GM19025 (cell line): ENCODE data around the gene RPS6KC1.
"Not testable (repeated sequence)": the region's sequence is repeated elsewhere in the genome, so short reads cannot be mapped to it uniquely, and the experiment has no call there.

Source experiments
- ATAC-seq: cut with Tn5 transposase; IDR thresholded peaks from one replicate; pipeline ENCODE4 v1.9.1; 2021; ENCODE audit warnings: mild to moderate bottlenecking, low read depth, moderate library complexity; ENCODE audit not compliant: unreplicated experiment

Gene RPS6KC1

DNA sequence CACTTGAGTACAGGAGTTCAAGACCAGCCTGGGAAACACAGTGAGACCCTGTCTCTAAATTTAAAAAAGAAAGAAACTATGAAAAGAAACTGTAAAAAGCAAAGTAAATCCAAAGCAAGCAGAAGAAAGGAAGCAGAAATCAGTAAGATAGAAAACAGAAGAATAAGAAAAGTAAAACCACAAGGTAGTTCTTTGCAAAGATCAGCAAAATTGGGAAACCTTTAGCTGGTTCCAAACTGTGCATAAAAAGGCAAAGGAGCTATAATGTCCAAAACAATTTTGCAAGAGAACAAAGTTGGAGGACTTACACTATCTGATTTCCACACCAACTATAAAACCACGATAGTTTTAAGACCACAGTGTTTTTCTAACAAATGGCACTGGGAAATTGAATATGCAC is 218.8 kb downstream of the RPS6KC1 start:
- ATAC-seq, result no peak

DNA sequence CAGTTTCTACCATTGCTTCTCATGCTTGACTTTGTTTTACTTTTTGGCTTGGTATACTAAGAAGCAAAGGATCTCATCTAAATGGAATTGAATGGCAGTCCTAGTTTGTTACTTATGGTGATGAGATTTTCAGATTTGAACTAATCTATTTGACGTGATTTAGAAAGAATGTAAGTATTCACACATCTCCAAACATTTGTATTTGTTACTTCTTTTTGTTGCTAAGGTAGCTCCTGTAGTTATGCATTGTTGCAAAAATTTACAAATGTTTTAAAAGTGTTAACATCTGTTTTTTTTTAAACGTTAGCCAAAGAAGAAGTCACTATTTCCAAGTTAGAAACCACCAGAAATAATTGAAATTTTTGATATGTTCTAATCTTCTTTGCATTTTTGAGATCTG is 222.5 kb downstream of the RPS6KC1 start:
- no peak for ATAC-seq

DNA sequence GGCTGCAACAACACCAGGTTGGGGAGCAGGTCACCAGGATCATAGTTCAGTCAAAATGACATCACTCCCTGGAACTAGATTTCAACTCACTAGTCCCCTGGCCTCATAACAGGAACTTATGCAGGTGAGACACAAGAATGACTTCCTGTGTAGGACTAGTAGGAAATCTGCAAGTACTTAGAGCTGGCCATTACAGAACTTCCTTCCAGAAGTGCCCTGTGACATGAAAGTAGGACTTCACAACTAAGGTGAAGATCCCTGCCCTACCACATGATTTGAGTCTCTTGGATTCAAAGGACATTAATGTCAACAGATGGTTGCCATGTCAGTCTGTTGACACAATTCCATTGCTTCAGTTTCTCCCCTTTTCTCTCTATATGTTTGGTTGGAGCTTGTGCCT is 223.1 kb downstream of the RPS6KC1 start:
- no peak for ATAC-seq

DNA sequence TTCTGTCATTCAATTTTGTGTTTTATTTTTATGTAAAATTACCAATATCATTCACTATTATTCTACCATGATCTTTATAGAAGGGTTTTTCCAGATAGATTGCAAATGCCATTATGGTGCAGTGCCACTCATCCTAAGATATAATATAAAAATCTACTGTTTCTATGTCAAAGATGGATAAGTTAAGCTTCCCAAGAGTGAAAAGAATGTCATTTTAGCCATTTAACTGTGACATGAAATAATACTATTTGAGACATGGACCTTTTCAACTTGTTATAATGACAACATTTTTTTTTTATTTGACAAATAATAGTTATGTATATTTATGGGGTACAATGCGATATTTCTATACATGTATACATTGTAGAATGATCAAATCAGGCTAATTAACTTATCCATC is 224.3 kb downstream of the RPS6KC1 start:
- ATAC-seq, result no peak

DNA sequence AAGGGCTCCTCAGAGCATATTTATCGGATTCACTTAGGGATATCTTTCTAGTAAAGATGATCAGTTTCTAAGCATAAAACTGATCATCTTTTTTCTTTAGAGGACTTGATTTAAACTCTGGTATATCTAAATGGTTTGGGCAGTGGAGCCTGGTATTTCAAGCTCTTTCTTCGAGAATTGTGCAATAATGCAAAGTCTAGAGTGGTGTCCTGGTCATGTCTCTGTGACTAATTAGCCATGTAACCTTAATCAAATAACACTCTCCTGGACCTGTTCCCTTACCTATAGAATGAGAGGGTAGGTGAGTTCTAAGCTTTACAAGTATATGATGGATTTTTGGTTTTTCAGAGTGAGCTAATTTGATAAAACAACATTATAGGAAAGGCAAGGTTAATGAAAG is 225.2 kb downstream of the RPS6KC1 start:
- no peak for ATAC-seq

DNA sequence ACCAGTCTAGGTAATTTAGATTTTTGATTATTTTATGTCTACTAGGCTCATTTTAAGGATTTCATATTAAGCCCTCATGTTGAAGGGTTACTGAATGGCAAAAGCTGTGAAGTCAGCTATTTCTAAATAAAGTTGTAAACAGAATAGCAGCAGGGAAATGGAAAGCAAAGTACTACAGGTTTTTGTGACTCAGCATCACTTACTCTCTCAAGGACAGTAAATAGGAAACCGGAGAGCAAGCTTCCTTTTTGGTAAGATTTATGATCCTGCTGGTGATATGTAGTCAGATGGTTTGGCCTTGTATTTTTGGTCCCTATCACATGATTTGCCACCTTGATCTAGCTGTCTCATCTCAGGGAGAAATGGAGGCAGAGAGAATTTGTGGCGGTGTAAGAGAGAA is 226.0 kb downstream of the RPS6KC1 start:
- no peak for ATAC-seq

DNA sequence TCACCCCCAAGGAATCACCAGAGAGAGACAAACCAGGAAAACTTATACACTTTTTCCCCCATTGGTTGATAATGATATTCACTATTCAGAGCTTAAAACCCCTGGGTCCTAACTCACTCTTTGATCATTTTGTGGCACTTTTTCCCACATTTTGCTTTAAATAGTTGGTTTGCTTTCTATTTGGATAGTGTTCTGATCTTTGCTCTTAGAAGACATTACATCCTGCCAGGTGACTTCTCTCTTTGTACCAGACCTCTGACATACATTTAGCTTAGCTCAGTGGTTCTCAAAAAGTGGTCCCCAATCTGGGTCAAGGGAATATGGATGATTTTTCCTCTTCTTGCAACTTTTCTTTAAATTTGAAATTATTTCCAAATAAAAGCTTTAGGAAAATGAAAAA is 228.4 kb downstream of the RPS6KC1 start:
- no peak for ATAC-seq

DNA sequence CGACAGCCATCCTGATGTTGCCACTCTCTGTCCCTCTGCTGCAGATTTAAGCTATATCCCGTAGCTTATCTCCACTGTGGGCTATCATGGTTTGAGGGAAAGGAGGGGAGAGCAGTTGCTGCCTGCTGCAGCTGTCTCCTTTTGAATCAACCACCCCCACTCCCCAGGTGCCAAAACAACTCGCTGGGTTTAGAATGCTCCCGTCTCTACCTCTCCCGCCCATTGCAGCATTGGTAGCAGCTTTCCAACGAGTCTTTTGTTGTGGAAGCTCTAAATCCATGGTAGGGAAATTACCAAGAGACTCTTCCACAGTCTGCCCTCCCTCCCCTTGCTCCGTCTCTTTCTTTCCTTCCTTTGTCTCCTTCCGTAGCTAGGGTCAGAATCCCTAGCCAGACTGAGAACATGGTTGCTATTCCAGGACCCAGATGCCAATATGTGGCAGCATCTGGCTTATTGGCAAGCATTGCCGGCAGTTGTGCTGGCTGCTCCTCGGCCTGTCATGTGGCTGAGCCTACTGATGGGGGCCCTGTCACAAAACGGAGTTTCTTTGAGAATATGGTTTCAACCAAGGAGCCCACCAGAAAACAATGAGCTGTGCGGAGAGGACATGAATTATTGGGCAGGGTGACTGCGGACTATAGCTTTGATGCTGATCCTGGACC is 230.7 kb downstream of the RPS6KC1 start:
- no peak for ATAC-seq

DNA sequence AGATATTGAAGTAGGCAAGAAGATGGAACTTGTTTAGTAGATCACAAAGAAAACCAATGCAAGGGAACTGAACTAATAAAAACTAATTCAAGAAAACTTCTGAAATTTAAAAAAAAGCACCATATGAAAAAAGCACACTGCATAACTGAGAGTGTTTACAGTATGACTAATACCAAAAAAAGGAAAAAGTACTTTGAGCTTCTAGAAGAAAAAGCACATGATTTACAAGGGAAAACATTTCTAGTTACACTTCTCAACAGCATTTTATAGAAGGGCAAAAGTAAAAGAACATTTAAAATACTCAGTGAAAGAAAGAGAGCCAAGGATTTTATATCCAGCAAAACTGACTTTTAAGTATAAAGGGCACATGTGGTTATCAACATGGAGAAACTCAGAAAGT is 233.6 kb downstream of the RPS6KC1 start:
- ATAC-seq, result no peak

DNA sequence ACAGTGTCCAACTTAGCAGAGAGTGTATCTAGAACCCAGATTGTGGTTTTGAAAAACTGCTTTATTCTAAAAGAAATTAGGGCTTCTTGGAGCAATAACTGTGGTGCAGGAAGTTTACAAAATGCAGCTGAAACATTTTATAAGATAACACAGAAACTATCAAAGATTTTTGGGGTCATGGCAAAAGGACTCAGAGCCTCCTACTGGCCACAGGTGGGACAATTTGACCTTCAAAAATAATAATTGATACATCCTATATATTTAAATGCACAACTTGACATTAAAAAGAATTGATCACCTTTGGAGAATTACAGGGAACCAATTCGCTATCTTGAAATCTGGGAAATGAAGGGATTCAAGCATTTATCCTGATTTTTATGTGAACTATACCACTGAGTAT is 235.2 kb downstream of the RPS6KC1 start:
- no peak for ATAC-seq

DNA sequence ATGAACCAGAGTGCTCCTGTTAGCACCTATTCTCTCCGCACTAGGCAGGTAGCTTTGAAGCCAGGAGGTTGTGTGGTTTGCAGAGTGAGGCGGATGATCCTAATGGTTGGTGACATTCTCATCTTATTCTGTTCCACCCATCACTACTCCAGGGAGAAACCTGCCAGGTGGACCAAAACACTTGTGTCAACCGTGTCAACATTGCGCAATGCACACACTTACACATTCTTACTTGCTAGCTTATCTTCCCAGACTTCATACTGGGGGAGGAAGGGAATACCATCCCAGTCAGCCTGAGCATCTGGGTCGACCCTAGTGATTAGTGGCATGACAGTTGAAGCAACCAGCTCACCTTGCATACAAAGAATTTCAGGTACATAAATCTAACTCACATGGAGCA is 236.9 kb downstream of the RPS6KC1 start:
- no peak for ATAC-seq

DNA sequence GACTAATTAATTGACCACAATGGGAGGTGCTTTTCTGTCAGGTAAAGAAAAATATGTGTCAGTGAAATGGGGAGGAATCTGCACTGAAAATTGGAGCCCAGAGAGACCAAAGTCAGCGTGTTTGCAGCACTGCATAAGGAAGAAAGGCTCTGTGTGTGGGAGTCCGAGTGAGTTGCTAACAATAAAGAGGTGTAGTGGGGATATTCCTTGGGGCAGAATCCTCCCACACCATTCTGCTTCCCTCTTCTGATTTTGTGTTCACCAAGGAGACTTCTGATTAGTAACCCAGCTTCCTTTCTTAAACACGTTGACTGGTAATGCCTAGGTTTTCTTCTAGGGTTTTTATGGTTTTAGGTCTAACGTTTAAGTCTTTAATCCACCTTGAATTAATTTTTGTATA is 240.5 kb downstream of the RPS6KC1 start:
- ATAC-seq, result no peak

DNA sequence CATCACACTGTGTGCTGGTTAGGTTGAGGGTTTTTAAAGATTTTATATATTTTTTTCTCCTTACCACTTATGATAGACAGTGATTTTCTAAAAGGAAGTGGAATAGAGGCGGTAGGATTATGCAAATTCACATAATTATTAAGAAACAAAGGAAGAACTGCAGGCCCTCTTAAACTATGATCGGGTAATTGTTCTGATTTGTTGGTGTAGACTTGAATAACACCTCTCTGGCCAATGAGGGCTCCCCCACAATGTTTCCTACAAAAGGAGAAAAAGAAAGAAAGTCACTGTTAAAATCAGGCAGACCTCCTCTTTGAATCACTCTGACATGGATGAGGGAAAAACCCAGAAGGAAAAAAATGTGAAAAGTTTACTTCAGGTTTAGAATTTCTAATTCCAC is 241.6 kb downstream of the RPS6KC1 start:
- no peak for ATAC-seq

DNA sequence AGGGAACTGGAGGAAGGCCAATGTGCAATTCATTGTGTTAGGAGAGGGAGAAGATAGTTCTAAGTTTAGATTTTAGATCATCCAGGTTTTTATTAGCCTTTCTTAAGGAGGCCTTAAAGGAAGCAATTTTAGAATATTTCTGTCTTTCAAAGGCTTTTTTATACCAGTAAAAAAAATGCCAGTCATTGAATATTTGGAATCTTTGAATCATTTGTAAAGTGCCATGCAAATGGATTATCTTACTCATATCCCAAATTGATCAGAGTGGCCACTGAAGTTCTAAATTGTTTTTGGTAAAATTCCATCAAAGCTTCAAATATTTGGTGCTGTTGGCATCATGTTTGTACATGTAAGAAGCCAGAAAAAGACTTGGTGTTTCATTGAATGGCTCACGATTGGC is 244.8 kb downstream of the RPS6KC1 start:
- ATAC-seq, result no peak

DNA sequence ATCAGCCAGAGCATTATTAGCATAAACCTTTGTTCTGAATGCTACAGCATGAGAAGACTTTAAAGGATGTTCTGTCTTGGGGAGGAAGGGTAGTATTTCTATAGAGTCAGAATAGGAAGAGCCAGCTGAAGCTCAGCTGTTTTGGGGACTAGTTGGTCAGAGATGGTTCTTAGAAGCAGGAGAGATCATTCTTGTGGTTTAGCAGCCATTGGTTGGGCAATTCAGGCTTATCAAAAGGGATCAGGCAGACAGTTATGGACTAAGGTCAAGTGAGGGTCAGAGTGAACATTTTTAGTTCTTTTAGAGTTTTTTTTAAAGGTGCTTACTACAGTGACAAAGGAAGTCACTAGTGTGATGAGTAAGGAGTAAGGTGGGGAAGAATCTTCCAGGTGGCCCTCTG is 245.5 kb downstream of the RPS6KC1 start:
- ATAC-seq, result no peak

DNA sequence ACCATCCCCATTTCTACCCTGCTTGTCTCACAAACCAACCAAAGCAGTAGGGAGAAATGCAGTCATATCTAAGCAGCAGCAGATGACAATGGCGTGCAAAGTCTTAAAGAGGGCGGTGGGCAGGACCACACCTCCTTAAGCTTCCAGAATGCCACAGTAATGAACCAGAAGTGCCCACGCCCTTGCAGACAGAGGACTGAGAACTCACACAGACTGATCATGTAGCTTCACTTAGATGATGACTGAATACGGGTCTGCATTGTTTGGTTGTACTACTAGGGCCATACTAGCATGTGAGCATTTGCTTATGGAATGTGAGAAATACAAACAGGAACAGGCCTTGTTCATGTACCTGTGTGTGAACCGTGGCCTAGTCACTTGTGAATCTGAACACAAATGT is 246.0 kb downstream of the RPS6KC1 start:
- ATAC-seq, result no peak

DNA sequence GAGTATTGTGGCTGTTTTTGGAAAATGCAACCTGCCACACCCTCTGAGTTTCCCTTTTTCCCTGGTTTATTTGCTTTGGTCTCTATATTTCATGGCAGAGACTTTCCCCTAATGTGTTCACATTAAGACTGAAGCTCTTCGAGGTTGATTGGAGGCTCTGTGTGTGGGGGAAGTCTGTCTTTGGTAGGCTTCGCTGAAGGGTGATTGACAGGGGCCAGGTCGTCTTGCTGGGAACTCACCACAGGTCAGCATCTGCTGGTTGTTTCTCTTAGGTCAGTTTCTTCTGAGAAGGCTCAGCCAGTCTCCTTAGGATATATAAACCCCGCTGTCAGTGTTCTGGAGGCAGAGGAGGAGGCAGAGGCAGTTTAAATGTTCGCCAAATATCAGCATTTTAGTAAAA is 249.4 kb downstream of the RPS6KC1 start:
- no peak for ATAC-seq

DNA sequence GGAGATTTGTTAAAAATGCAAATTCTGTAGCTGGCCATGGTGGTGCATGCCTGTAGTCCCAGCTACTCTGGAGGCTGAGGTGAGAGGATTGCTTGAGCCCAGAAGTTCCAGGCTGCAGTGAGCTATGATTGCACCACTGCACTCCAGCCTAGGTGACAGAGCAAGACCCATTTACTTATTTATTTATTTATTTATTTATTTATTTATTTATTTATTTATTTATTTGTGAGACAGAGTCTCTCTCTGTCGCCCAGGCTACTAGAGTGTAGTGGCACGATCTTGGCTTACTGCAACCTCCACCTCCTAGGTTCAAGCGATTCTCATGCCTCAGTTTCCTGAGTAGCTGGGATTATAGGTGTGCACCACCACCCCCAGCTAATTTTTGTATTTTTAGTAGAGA is 250.5 kb downstream of the RPS6KC1 start:
- not testable (repeated sequence) for ATAC-seq

DNA sequence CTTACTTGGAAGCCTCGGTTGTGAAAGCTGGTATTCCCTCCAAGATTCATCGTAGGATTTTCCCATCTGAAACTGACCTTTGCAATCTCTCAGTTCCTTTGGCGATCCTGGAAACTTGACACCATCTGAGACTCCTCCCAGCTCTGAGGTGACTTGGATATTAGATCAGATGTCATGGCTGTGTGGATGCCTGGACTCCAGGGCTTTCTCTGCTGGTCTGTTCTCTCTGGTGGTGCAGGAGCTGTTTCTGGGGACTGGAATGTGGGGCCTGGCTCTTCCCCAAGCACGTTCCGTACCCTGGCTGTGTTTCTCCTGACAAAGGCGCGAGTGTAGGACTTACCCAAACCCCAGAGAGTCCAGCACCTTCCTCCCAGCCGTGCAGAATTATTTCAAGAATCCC is 252.2 kb downstream of the RPS6KC1 start:
- no peak for ATAC-seq

DNA sequence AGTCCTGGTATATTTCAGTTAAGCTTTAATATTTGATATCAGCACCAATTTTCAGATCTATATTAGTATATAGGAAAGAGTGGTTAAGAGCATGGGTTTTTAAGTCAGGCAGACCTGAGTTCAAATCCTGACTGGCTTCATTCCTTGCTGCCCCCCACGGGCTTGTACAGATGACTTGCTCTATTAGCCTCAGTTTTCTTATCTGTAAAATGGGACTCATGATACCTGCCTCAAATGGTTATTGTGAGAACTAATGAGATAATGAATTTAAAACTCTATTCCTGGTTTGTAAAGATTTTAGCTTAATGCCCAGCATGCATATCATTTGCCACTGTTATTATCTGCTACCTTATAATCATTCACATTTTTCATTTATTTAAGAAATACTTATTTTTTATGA is 264.5 kb downstream of the RPS6KC1 start:
- no peak for ATAC-seq

DNA sequence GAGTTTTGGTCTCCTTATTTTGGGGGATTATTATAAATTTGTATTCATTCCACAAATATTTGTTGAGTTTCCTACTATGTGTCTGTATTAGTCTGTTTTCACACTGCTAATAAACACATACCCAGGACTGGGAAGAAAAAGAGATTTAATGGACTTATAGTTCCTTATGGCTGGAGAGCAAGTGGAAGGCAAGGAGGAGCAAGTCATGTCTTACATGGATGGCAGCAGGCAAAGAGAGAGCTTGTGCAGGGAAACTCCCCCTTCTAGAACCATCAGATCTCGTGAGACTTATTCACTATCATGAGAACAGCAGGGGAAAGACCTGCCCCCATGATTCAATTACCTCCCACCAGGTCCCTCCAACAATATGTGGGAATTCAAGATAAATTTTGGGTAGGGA is 267.4 kb downstream of the RPS6KC1 start:
- not testable (repeated sequence) for ATAC-seq

DNA sequence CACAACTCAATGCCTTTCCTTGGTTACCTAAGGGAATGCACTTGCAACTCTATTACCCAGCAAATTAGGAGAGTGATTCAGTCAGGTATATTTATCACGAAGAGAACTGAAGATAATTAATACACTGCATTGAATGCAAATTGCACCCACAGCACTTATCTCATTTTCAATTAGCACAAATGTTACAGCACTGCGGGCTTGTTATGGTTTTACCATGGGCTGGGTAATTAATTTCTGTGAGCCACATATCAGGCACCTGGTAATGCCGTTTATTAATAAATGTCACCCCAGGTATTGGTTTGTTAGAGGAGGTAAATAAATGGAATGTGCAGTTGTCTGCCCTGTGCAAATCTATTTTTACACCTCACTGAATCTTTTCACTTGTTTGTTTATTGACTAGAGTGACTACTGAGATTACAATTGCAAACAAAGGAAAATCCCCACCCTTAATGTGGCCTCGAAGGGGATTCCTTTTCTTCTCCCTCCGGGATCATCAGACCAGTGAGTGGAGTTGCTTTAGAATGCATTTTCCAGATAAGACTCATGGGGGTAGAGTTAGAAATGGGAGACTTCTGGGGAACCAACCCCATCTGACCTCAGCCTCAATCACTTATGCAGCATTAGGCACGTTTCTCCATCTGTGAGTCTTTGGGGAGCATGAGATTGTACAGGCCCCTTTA is 269.3 kb downstream of the RPS6KC1 start:
- no peak for ATAC-seq
